ENCODE measurements around the gene KRT28.
A peak's percentile ranks its signal among the peaks of the same experiment; 100 is the strongest.
"Not testable (repeated sequence)": the region's sequence is repeated elsewhere in the genome, so short reads cannot be mapped to it uniquely, and the experiment has no call there.

The KRT28 gene

DNA sequence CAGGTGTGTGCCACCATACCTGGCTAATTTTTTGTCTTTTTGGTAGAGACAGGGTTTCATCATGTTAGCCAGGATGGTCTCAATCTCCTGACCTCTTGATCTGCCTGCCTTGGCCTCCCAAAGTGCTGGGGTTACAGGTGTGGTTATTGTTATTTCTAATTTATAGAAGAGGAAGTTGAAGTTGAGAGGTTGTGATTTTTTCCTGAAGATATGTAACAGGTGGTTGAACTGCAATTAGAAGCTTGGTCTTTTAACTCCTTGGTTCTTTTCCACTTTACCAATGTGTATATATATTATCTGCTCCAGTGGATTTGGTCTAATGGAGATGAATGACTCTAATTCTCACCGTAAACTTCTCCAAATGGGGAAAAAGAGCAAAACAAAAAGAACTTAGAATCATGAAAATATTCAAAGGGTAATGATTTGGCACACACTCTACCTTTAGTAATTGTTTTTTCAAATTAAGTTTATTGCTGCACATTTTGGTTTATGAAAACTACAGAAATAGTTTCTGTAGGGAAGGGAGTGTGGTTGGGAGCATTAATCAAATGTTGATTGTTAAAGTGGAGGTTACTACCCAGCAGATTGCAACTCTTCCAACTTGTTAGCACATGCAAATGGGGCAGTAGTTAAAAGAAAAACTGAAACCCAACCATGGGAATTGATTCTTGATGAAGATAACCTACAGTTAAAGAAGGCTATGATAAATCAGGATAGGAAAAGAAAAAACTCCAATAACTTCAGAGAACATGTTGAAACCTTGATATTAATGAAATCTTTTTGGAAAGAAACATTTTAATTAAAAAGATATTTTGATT lies 24.5 kb upstream of the KRT28 start:
- Mint-ChIP-seq H3K27me3 (peaks cover 3% of the 10 kb centered on the region), H3K36me3 (peaks cover 19% of the 10 kb centered on the region), H3K4me1 (ENCODE audit: low read depth) (peaks cover 30% of the 10 kb centered on the region), H3K9me3 (ENCODE audit: low read depth) (no peaks in the 10 kb centered on the region), H3K27ac (no peak overlapping the region), H3K4me3 (no peak overlapping the region)

- Mint-ChIP-seq H3K27me3 (peaks cover 3% of the 10 kb centered on the region), H3K4me1 (ENCODE audit: low read depth) (peaks cover 26% of the 10 kb centered on the region), H3K4me3 (no peak within 1 kb of the TSS), H3K9me3 (ENCODE audit: low read depth) (no peaks in the 10 kb centered on the region), H3K27ac (no peak within 1 kb of the TSS), H3K36me3 (peaks cover 21% of the 10 kb centered on the region)
Observed at GRCh38 chr17:40822132-40822812, 22.5 kb upstream of the KRT28 start, which contains the start of gene KRT10. Gene KRT10 (minus strand): TSS chr17:40822614. CDS start chr17:40822585, 29 bp downstream.

GRCh38 chr17:40821536-40821935 lies 21.8 kb upstream of the KRT28 start:
- Mint-ChIP-seq H3K4me1 (ENCODE audit: low read depth) (peaks cover 25% of the 10 kb centered on the region), H3K36me3 (peaks cover 26% of the 10 kb centered on the region), H3K27ac (no peak overlapping the region), H3K4me3 (no peak overlapping the region), H3K27me3 (peaks cover 3% of the 10 kb centered on the region), H3K9me3 (ENCODE audit: low read depth) (no peaks in the 10 kb centered on the region)

GRCh38 chr17:40820228-40820838 lies 20.6 kb upstream of the KRT28 start:
- peaks cover 22% of the 10 kb centered on the region for H3K4me1 Mint-ChIP-seq (ENCODE audit: low read depth)
- H3K27ac Mint-ChIP-seq = no peak overlapping the region
- peaks cover 3% of the 10 kb centered on the region for H3K27me3 Mint-ChIP-seq
- peaks cover 20% of the 10 kb centered on the region for H3K36me3 Mint-ChIP-seq
- H3K9me3 Mint-ChIP-seq (ENCODE audit: low read depth) = no peaks in the 10 kb centered on the region
- peak overlapping the region; percentile 88 for H3K4me3 Mint-ChIP-seq

DNA sequence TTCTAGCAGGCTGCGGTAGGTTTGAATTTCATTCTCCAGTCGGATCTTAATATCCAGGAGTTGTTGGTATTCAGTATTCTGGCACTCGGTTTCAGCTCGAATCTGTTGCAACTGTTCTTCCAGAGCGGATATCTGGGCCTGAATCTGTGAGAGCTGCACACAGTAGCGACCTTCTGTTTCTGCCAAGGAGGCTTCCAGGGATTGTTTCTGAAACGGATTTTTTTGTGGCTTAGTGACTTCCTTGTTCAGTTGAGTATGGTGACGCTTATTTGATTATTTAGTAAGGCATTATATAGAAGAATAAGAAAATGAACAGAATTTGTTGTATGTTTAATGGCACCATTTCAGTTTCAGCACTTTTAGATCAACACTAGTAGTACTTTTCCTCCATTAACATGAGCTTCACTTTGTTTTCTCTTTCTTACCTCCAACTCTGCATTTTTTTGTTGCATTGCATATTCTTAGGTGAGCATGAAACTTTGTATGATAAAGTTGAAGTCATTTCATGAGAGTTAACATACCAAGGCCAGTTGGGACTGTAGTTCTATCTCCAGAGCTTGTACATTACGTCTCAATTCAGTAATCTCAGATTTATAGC lies 19.9 kb upstream of the KRT28 start:
- H3K4me3 Mint-ChIP-seq = peak overlapping the region; percentile 88
- peaks cover 3% of the 10 kb centered on the region for H3K27me3 Mint-ChIP-seq
- peaks cover 19% of the 10 kb centered on the region for H3K36me3 Mint-ChIP-seq
- H3K9me3 Mint-ChIP-seq (ENCODE audit: low read depth) = no peaks in the 10 kb centered on the region
- H3K27ac Mint-ChIP-seq = peak overlapping the region; percentile 81
- H3K4me1 Mint-ChIP-seq (ENCODE audit: low read depth) = peaks cover 20% of the 10 kb centered on the region

DNA sequence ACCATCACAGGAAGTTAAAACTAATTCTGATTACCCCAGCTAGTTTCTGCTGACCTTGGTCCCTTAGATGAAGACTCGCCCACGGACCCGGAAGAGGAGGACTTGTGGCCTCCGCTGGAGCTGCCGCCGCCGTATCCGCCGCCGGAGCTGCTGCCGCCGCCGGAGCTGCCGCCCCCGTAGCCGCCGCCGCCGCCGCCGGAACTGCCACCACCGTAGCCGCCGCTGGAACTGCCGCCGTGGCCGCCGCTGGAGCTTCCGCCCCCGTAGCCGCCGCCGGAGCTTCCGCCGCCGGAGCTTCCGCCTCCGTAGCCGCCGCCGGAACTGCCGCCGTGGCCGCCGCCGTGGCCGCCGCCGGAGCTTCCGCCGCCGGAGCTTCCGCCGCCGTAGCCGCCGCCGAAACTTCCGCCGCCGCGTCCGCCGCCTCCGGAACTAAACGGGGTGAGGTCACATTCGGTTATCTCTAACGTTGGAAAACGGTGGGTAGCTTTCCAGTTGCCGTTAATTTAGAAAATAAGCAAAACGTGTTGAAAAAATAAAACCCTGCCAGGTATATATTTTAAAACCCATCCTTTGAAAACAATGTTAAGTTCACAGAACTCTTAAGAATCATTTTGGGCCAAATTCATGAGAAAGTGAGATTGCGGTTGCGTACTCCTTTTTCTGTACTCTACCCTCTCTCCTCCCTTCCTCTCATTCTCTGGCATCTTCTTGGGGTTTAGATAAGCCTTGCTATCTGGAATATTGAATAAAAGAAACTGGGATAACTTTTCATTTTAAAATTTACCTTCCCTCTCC lies 19.2 kb upstream of the KRT28 start:
- H3K4me3 Mint-ChIP-seq = peak overlapping the region; percentile 95
- H3K36me3 Mint-ChIP-seq = peaks cover 19% of the 10 kb centered on the region
- H3K4me1 Mint-ChIP-seq (ENCODE audit: low read depth) = peaks cover 19% of the 10 kb centered on the region
- H3K27ac Mint-ChIP-seq = peak overlapping the region; percentile 93
- no peaks in the 10 kb centered on the region for H3K9me3 Mint-ChIP-seq (ENCODE audit: low read depth)
- H3K27me3 Mint-ChIP-seq = peaks cover 7% of the 10 kb centered on the region

DNA sequence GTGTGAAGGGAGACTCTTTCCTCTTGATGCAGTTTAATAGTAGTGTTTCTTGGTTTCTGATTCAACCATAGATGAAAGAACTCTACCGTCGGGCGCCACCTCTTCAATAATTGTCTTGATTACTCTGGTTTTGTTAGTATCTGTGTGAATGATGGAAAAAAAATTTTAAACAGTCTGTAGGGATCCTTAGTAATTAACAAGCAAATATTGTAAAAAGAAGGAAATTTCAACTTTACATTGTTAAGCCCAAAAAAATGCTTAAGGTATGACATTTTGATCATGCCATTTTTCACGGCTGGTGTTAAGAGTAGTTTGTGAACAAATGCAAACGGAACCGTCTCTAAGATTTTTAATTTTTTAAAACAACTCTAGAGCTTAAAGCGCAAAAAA lies 18.6 kb upstream of the KRT28 start:
- Mint-ChIP-seq H3K27me3 (peaks cover 10% of the 10 kb centered on the region), H3K36me3 (peaks cover 17% of the 10 kb centered on the region), H3K27ac (peak overlapping the region; percentile 93), H3K4me1 (ENCODE audit: low read depth) (peaks cover 18% of the 10 kb centered on the region), H3K9me3 (ENCODE audit: low read depth) (no peaks in the 10 kb centered on the region), H3K4me3 (peak overlapping the region; percentile 95)

- peaks cover 18% of the 10 kb centered on the region for H3K4me1 Mint-ChIP-seq (ENCODE audit: low read depth)
- H3K4me3 Mint-ChIP-seq = peak overlapping the region; percentile 95
- no peak overlapping the region for H3K27ac Mint-ChIP-seq
- no peaks in the 10 kb centered on the region for H3K9me3 Mint-ChIP-seq (ENCODE audit: low read depth)
- peaks cover 14% of the 10 kb centered on the region for H3K36me3 Mint-ChIP-seq
- peaks cover 14% of the 10 kb centered on the region for H3K27me3 Mint-ChIP-seq
Observed at GRCh38 chr17:40817103-40817682, 17.4 kb upstream of the KRT28 start.

GRCh38 chr17:40816569-40816968 lies 16.8 kb upstream of the KRT28 start:
- H3K36me3 Mint-ChIP-seq = peaks cover 14% of the 10 kb centered on the region
- H3K4me1 Mint-ChIP-seq (ENCODE audit: low read depth) = peaks cover 18% of the 10 kb centered on the region
- H3K9me3 Mint-ChIP-seq (ENCODE audit: low read depth) = no peaks in the 10 kb centered on the region
- H3K27me3 Mint-ChIP-seq = peaks cover 17% of the 10 kb centered on the region
- H3K27ac Mint-ChIP-seq = no peak overlapping the region
- peak overlapping the region; percentile 95 for H3K4me3 Mint-ChIP-seq

DNA sequence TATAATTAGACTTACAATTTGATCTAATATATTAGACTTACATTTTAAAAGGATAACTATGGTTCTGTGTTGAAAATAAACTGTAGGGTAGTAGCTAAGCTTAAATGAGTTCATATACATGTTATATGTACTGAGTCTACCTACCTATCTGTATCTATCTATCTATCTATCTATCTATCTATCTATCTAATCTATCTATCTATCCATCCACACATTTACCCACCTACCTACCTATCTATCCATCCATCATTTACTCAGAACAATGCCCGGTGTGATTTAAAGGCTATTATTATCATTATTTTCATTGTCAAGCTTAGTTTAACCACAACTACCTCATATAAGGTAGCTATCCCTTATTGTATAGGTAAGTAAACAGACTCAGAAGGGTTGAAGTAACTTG lies 15.6 kb upstream of the KRT28 start:
- peaks cover 14% of the 10 kb centered on the region for H3K36me3 Mint-ChIP-seq
- H3K27me3 Mint-ChIP-seq = peaks cover 24% of the 10 kb centered on the region
- no peaks in the 10 kb centered on the region for H3K9me3 Mint-ChIP-seq (ENCODE audit: low read depth)
- H3K4me3 Mint-ChIP-seq = no peak overlapping the region
- no peak overlapping the region for H3K27ac Mint-ChIP-seq
- peaks cover 16% of the 10 kb centered on the region for H3K4me1 Mint-ChIP-seq (ENCODE audit: low read depth)

GRCh38 chr17:40814657-40815056 lies 14.9 kb upstream of the KRT28 start:
- H3K9me3 Mint-ChIP-seq (ENCODE audit: low read depth); H3K27ac Mint-ChIP-seq; H3K4me3 Mint-ChIP-seq: not testable (repeated sequence)
- Mint-ChIP-seq H3K36me3 (peaks cover 14% of the 10 kb centered on the region), H3K4me1 (ENCODE audit: low read depth) (peaks cover 10% of the 10 kb centered on the region), H3K27me3 (peaks cover 31% of the 10 kb centered on the region)

- Mint-ChIP-seq H3K4me3 (no peak overlapping the region), H3K27me3 (peaks cover 37% of the 10 kb centered on the region), H3K9me3 (ENCODE audit: low read depth) (no peaks in the 10 kb centered on the region), H3K36me3 (peaks cover 14% of the 10 kb centered on the region), H3K27ac (no peak overlapping the region), H3K4me1 (ENCODE audit: low read depth) (peaks cover 8% of the 10 kb centered on the region)
Observed at GRCh38 chr17:40813804-40814203, 14.0 kb upstream of the KRT28 start.

DNA sequence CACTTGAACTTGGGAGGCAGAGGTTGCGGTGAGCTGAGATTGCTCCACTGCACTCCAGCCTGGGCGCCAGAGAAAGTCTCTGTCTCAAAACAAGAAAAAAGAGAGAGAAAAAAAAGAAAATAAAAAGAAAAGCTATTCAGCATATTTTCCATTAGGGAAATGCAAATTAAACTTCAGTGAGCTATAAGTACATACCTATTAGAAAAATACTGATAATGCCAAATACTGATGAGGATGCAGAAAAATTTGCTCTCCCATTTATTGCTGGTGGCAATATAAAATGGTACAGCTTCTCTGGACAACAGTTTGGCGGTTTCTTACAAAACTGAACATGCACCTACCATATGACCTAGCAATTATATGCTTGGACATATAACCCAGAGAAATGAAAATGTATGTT lies 12.9 kb upstream of the KRT28 start:
- H3K27me3 Mint-ChIP-seq = peaks cover 42% of the 10 kb centered on the region
- peaks cover 10% of the 10 kb centered on the region for H3K36me3 Mint-ChIP-seq
- no peak overlapping the region for H3K27ac Mint-ChIP-seq
- H3K4me3 Mint-ChIP-seq = no peak overlapping the region
- no peaks in the 10 kb centered on the region for H3K9me3 Mint-ChIP-seq (ENCODE audit: low read depth)
- H3K4me1 Mint-ChIP-seq (ENCODE audit: low read depth) = peaks cover 3% of the 10 kb centered on the region

DNA sequence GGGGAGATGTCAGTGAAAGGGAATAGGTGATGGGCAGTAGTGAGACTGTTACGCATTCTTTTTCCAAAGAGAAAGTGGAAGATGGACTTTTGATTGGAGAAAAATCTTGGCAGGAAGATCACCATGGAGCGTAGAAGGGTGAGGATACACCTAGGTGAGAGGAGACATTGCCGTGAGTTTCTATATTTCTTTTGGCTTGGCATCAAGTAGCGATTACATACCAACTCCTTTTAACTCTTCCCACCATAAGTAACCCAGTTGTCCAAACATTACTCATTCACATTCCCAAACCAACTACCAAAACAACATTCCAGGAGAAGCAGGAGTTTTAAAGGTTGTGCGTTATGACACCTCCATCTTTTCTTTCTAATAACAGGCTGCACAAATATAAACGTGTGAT lies 10.7 kb upstream of the KRT28 start:
- no peaks in the 10 kb centered on the region for H3K4me1 Mint-ChIP-seq (ENCODE audit: low read depth)
- peaks cover 52% of the 10 kb centered on the region for H3K27me3 Mint-ChIP-seq
- no peak overlapping the region for H3K4me3 Mint-ChIP-seq
- no peak overlapping the region for H3K27ac Mint-ChIP-seq
- H3K36me3 Mint-ChIP-seq = no peaks in the 10 kb centered on the region
- no peaks in the 10 kb centered on the region for H3K9me3 Mint-ChIP-seq (ENCODE audit: low read depth)
